Measurements from ENCODE around the gene GSN. TPM values are rescaled to one million over a fixed set of nuclear protein-coding genes. Genes with fewer than 3 reads are reported as not detected.

GSN gene
- total RNA-seq, 5 donors from 2014 or later (not counting 1 experiment from before 2014, with no cell fraction given), result 6.3 to 8.8 (median 8.4) TPM

DNA sequence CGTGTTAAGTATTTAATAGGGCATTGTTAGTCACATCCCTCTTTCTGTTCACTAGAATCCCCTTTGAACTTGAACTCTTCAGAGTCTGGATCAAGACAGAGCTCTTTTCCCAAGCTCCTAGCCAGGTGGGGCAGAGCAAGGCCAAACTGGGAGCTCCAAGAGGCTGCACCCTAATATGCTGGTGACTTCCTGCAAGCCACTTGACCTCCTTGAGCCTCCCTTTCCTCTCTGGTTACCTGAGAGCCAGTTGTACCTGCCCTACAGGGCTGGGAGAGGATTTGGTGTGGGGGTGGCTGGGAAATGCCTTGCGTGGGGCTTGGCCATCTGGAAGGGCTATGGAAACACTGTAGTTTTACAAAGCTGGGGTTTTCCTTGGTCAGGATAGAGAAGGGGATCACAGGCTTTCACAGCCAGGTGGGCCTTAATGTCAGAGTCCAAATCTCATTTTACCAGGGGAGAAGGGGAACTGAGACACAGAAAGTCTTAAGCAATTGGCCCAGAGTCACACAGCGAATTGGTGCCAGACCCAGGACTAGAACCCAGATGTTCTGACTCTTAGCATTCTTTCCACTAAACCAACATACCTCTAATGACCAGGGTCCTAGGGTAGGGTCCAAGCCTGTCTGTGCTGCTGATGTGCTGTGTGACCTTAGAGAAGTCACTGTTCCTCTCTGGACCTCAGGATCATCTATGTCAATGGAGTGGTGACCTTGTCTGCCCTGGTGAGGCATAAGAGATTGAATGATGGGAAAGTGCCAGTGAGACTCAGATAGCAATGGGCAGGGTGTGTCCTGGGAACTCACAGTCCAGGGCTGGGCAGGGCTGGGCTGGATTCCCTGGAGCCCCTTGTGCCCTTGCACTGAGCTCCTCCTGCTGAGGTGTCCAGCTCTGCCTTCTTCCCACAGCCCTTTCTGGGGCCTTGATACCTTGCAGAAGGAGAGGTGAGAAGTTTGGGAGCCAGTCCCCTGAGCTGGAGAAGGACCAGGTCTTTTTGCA, 35.8 kb downstream of the GSN start:
- Histone ChIP-seq H3K36me3 (ENCODE audit: control insufficient read depth in 2 of 2, extremely low read depth in 1 of 2, insufficient read depth in 1 of 2, low read length in 1 of 2) (no peaks in the 10 kb centered on the region), H3K4me3 (ENCODE audit: control insufficient read depth in 1 of 2, extremely low read depth in 1 of 2, low read length in 1 of 2) (no peak overlapping the region), H3K4me1 (ENCODE audit: control insufficient read depth in 1 of 2, extremely low read depth in 1 of 2, insufficient read depth in 2 of 2, low read length in 2 of 2) (peaks cover 3 to 9% of the 10 kb centered on the region in 2 experiments), H3K27me3 (replicated peaks in 1 of 2; ENCODE audit: control insufficient read depth in 2 of 2, extremely low read depth in 1 of 2, insufficient read depth in 2 of 2, low read length in 1 of 2) (peaks cover 0 to 21% of the 10 kb centered on the region in 2 experiments), H3K27ac (ENCODE audit: low read length) (no peak overlapping the region), H3K9me3 (no peaks in the 10 kb centered on the region)
- WGBS (ENCODE audit: insufficient coverage), result 100% methylated on average over 1 of the region's 3 CpGs
- POLR2A ChIA-PET, result no interaction called here
- no peak for ATAC-seq (replicated peaks in 1 of 4)
- no peaks in the 10 kb centered on the region for H3K9me3 Mint-ChIP-seq
- no peak for DNase-seq
- no peak overlapping the region for H3K27ac Mint-ChIP-seq
- H3K4me1 Mint-ChIP-seq, result peaks cover 8 to 15% (median 11%) of the 10 kb centered on the region in 3 donors
- CTCF ChIA-PET, result no interaction called here
- peaks cover 8 to 14% of the 10 kb centered on the region in 2 donors for H3K27me3 Mint-ChIP-seq
- H3K4me3 Mint-ChIP-seq, result no peak overlapping the region
- peaks cover 21% of the 10 kb centered on the region for H3K36me3 Mint-ChIP-seq

- Mint-ChIP-seq H3K27ac (no peak overlapping the region), H3K27me3 (peaks cover 7 to 12% of the 10 kb centered on the region in 2 donors), H3K4me3 (no peak overlapping the region), H3K9me3 (no peaks in the 10 kb centered on the region), H3K4me1 (peaks cover 6 to 10% (median 7%) of the 10 kb centered on the region in 3 donors), H3K36me3 (peaks cover 21% of the 10 kb centered on the region)
- H3K36me3 ChIP-seq (ENCODE audit: control insufficient read depth in 2 of 2, extremely low read depth in 1 of 2, insufficient read depth in 1 of 2, low read length in 1 of 2), result no peaks in the 10 kb centered on the region
- ATAC-seq (replicated peaks in 1 of 4) (no peak), DNase-seq (no peak)
- H3K4me1 ChIP-seq (ENCODE audit: control insufficient read depth in 1 of 2, extremely low read depth in 1 of 2, insufficient read depth in 2 of 2, low read length in 2 of 2), result peaks cover 3% of the 10 kb centered on the region in 2 experiments
- POLR2A ChIA-PET, result no interaction called here
- CTCF ChIA-PET, result no interaction called here
- no peak overlapping the region for H3K27ac ChIP-seq (ENCODE audit: low read length)
- no CpG with 5 or more reads among the region's 1 CpG for WGBS (ENCODE audit: insufficient coverage)
- no peaks in the 10 kb centered on the region for H3K9me3 ChIP-seq
- peaks cover 0 to 15% of the 10 kb centered on the region in 2 experiments for H3K27me3 ChIP-seq (replicated peaks in 1 of 2; ENCODE audit: control insufficient read depth in 2 of 2, extremely low read depth in 1 of 2, insufficient read depth in 2 of 2, low read length in 1 of 2)
- H3K4me3 ChIP-seq (ENCODE audit: control insufficient read depth in 1 of 2, extremely low read depth in 1 of 2, low read length in 1 of 2), result no peak overlapping the region
Measured at GRCh38 chr9:121304707-121305106, 36.7 kb downstream of the GSN start.

- H3K9me3 ChIP-seq, result no peaks in the 10 kb centered on the region
- Mint-ChIP-seq H3K4me1 (peaks cover under 1 to 4% (median under 1%) of the 10 kb centered on the region in 3 donors), H3K27me3 (peaks cover 1 to 7% of the 10 kb centered on the region in 2 donors), H3K36me3 (peaks cover 21% of the 10 kb centered on the region), H3K4me3 (no peak overlapping the region), H3K27ac (no peak overlapping the region), H3K9me3 (no peaks in the 10 kb centered on the region)
- DNase-seq (no peak), ATAC-seq (replicated peaks in 1 of 4) (no peak)
- CTCF ChIA-PET, result interaction anchor here in 1 of 2 donors (0.6 kb wide), 1 partner anchor 504 kb away, joined by 3 read pairs; no protein-coding TSS in a partner anchor
- no peak overlapping the region for H3K4me3 ChIP-seq (ENCODE audit: control insufficient read depth in 1 of 2, extremely low read depth in 1 of 2, low read length in 1 of 2)
- no peaks in the 10 kb centered on the region for H3K36me3 ChIP-seq (ENCODE audit: control insufficient read depth in 2 of 2, extremely low read depth in 1 of 2, insufficient read depth in 1 of 2, low read length in 1 of 2)
- POLR2A ChIA-PET, result no interaction called here
- H3K27ac ChIP-seq (ENCODE audit: low read length), result no peak overlapping the region
- H3K4me1 ChIP-seq (ENCODE audit: control insufficient read depth in 1 of 2, extremely low read depth in 1 of 2, insufficient read depth in 2 of 2, low read length in 2 of 2), result no peaks in the 10 kb centered on the region
- peaks cover 0 to 10% of the 10 kb centered on the region in 2 experiments for H3K27me3 ChIP-seq (replicated peaks in 1 of 2; ENCODE audit: control insufficient read depth in 2 of 2, extremely low read depth in 1 of 2, insufficient read depth in 2 of 2, low read length in 1 of 2)
- 92% methylated on average over 10 of the region's 13 CpGs for WGBS (ENCODE audit: insufficient coverage)
Measured at GRCh38 chr9:121305269-121305994, 37.5 kb downstream of the GSN start.

DNA sequence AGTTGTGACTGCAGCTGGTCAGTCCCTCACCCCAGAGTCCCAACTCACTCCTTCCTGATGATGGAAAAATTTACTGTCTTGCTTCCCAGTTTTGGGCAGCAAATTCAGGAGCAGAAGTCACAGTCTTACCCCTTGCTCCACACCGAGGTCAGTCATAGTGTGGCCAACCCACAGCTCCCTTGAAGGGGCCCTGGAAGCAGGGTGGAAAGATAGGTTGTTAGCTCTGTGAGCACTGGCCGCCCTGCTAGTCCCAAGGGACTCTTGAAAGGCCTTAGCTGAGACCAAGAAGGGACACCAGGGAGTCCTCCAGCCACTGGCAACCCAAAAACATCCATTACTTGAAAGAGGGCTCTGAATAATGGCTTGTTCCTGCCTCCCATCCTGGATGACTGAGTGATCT, 40.0 kb downstream of the GSN start:
- ATAC-seq (replicated peaks in 1 of 4) (no peak), DNase-seq (no peak)
- H3K9me3 ChIP-seq, result no peaks in the 10 kb centered on the region
- CTCF ChIA-PET, result no interaction called here
- Mint-ChIP-seq H3K27ac (no peak overlapping the region), H3K4me3 (no peak overlapping the region), H3K36me3 (peaks cover 36% of the 10 kb centered on the region), H3K27me3 (no peaks in the 10 kb centered on the region), H3K9me3 (no peaks in the 10 kb centered on the region), H3K4me1 (no peaks in the 10 kb centered on the region)
- no peaks in the 10 kb centered on the region for H3K4me1 ChIP-seq (ENCODE audit: control insufficient read depth in 1 of 2, extremely low read depth in 1 of 2, insufficient read depth in 2 of 2, low read length in 2 of 2)
- H3K36me3 ChIP-seq (ENCODE audit: control insufficient read depth in 2 of 2, extremely low read depth in 1 of 2, insufficient read depth in 1 of 2, low read length in 1 of 2), result peaks cover 0 to 5% of the 10 kb centered on the region in 2 donors
- H3K27ac ChIP-seq (ENCODE audit: low read length), result no peak overlapping the region
- H3K27me3 ChIP-seq (replicated peaks in 1 of 2; ENCODE audit: control insufficient read depth in 2 of 2, extremely low read depth in 1 of 2, insufficient read depth in 2 of 2, low read length in 1 of 2), result no peaks in the 10 kb centered on the region
- no peak overlapping the region for H3K4me3 ChIP-seq (ENCODE audit: control insufficient read depth in 1 of 2, extremely low read depth in 1 of 2, low read length in 1 of 2)
- POLR2A ChIA-PET, result no interaction called here
- WGBS (ENCODE audit: insufficient coverage), result no CpG with 5 or more reads among the region's 2 CpGs

- Mint-ChIP-seq H3K27me3 (no peaks in the 10 kb centered on the region), H3K9me3 (no peaks in the 10 kb centered on the region), H3K4me1 (no peaks in the 10 kb centered on the region), H3K27ac (no peak overlapping the region), H3K36me3 (peaks cover 30% of the 10 kb centered on the region), H3K4me3 (no peak overlapping the region)
- H3K9me3 ChIP-seq, result no peaks in the 10 kb centered on the region
- no peaks in the 10 kb centered on the region for H3K27me3 ChIP-seq (replicated peaks in 1 of 2; ENCODE audit: control insufficient read depth in 2 of 2, extremely low read depth in 1 of 2, insufficient read depth in 2 of 2, low read length in 1 of 2)
- POLR2A ChIA-PET, result no interaction called here
- H3K27ac ChIP-seq (ENCODE audit: low read length), result no peak overlapping the region
- peaks cover 0 to 5% of the 10 kb centered on the region in 2 donors for H3K36me3 ChIP-seq (ENCODE audit: control insufficient read depth in 2 of 2, extremely low read depth in 1 of 2, insufficient read depth in 1 of 2, low read length in 1 of 2)
- WGBS (ENCODE audit: insufficient coverage), result 91% methylated on average over 10 of the region's 13 CpGs
- CTCF ChIA-PET, result no interaction called here
- H3K4me3 ChIP-seq (ENCODE audit: control insufficient read depth in 1 of 2, extremely low read depth in 1 of 2, low read length in 1 of 2), result no peak overlapping the region
- DNase-seq, result no peak
- H3K4me1 ChIP-seq (ENCODE audit: control insufficient read depth in 1 of 2, extremely low read depth in 1 of 2, insufficient read depth in 2 of 2, low read length in 2 of 2), result no peaks in the 10 kb centered on the region
- ATAC-seq (replicated peaks in 1 of 4), result no peak
Measured at GRCh38 chr9:121308765-121309164, 40.8 kb downstream of the GSN start.

- Mint-ChIP-seq H3K27ac (no peak overlapping the region), H3K4me3 (no peak overlapping the region), H3K4me1 (no peaks in the 10 kb centered on the region), H3K9me3 (no peaks in the 10 kb centered on the region), H3K36me3 (peaks cover 29% of the 10 kb centered on the region), H3K27me3 (no peaks in the 10 kb centered on the region)
- Histone ChIP-seq H3K9me3 (no peaks in the 10 kb centered on the region), H3K4me1 (ENCODE audit: control insufficient read depth in 1 of 2, extremely low read depth in 1 of 2, insufficient read depth in 2 of 2, low read length in 2 of 2) (no peaks in the 10 kb centered on the region), H3K27me3 (replicated peaks in 1 of 2; ENCODE audit: control insufficient read depth in 2 of 2, extremely low read depth in 1 of 2, insufficient read depth in 2 of 2, low read length in 1 of 2) (no peaks in the 10 kb centered on the region), H3K4me3 (ENCODE audit: control insufficient read depth in 1 of 2, extremely low read depth in 1 of 2, low read length in 1 of 2) (no peak overlapping the region), H3K27ac (ENCODE audit: low read length) (no peak overlapping the region), H3K36me3 (ENCODE audit: control insufficient read depth in 2 of 2, extremely low read depth in 1 of 2, insufficient read depth in 1 of 2, low read length in 1 of 2) (peaks cover 0 to 5% of the 10 kb centered on the region in 2 donors)
- 88% methylated on average over 4 of the region's 6 CpGs for WGBS (ENCODE audit: insufficient coverage)
- DNase-seq (no peak), ATAC-seq (replicated peaks in 1 of 4) (no peak)
- POLR2A ChIA-PET, result no interaction called here
- CTCF ChIA-PET, result no interaction called here
Measured at GRCh38 chr9:121309171-121309570, 41.2 kb downstream of the GSN start.
